Measurements from ENCODE around the gene CBX1. TPM values are rescaled to one million over a fixed set of nuclear protein-coding genes. Genes with fewer than 3 reads are reported as not detected.

Gene CBX1
- total and polyA plus RNA-seq, 2 of the 4 experiments (the other 2 are of a cell fraction): 35.0 to 54.9 TPM

DNA sequence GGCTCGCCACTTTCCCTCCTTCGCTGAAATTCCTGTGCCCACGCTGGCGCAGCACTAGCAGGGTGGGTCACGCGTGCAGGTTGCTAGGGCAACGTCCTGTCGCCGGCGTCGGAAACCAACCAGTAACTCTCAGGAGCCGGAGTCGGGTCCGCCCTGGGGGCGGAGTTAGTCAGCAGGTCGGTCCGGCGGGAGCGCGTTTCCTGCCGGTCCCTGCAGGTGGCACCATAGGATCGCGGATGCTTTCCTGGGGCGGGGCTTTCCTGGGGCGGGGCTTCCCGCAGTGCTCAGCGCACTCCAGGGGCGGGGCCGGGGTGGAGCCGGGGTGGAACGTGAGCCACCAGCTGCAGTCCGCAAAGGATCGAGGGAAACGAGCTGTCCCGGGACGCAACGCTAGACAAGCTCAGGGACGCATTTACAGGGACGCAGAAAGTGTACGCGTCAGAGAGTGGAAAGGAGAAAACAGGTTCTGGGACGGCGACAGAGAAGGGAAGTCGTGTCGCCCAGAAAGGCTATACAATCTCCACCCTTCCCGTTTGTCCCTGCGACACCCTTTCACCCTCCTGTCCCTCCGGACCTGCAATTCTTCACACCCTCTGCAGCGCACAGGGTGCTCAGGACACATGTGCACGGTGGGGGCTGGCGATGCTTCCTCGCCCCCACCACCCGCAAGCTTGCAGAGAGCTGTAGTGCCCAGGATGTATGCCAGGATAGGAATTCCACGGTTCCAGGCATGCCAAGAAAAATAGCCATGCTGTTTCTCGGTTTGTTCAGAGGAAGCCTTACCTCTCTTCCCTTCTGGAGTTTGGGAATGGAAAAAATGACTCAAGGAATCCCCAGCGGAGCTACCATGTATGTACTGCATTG is 76.0 kb downstream of the CBX1 start (continued):
- peak; percentile 86 for TF ChIP-seq MAZ (IDR thresholded peaks at IDR 0.05; ENCODE audit: borderline replicate concordance, low read depth, low read length)

DNA sequence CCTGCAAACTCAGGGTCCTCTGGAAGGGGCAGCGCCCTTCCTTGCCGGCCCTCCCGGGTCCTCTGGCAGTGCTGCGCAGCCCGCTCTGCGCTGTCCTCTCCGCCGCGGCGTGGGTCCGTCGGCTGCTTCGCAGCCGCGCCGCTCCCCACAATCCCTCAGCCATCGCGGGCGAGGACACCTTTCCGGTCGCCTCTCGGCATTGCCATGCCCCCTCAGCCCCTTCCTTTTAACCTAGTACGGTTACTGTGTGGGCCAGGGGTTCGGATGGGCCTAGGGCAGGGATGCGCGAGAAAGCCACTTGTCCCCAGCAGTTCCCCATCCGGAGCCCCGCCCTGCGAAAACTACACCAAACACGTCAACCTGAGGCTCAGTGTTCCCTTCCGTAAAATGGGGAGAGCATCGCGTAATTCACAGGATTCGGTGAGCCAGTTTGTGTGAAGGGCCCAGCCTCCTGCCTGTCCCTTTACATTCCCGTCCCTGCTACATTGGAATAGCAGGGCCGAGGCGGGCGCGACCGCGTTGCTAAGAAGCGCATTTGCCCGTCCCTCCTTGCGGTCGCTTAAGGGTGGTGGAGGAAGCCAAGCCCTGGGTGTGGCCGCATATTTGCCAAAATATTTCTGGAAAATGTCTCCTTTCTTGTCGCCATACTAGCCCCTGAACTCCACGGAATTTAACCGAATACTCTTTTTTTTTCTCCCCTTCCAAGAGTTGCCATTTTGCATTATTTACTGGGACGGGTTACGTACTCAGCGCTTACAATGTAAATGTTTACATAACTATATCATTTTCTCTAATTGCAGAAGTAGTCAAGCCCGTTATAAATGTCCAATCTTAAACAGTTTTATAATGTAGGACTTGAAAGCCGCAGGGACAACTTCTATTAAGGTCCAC is 76.9 kb downstream of the CBX1 start:
- Histone ChIP-seq H3K9me3 (ENCODE audit: control insufficient read depth, insufficient read depth, low read length) (no peaks in the 10 kb centered on the region), H3K4me3 (ENCODE audit: insufficient read depth, low read depth, low read length) (peak overlapping the region; percentile 33), H3K18ac (ENCODE audit: low read depth, low read length) (no peak overlapping the region), H2BK15ac (ENCODE audit: low read depth, low read length) (no peak overlapping the region), H2BK20ac (ENCODE audit: low read depth, low read length) (no peak overlapping the region), H3K9me1 (ENCODE audit: insufficient read depth, low read length) (no peaks in the 10 kb centered on the region), H3K4me2 (ENCODE audit: low read depth, low read length) (peak overlapping the region; percentile 83), H3K23ac (ENCODE audit: low read depth, low read length) (no peak overlapping the region; the same call in 1 of the 2 replicates), H3K14ac (replicated peaks; ENCODE audit: low read depth, low read length) (no peak overlapping the region), H3K27me3 (ENCODE audit: control insufficient read depth, insufficient read depth, low read length) (no peaks in the 10 kb centered on the region), H3K56ac (ENCODE audit: extremely low read depth, insufficient read depth, low read length) (no peak overlapping the region), H4K20me1 (ENCODE audit: insufficient read depth, low read length) (peaks cover 3% of the 10 kb centered on the region; the same call in 1 of the 2 replicates), H4K91ac (ENCODE audit: insufficient read depth, low read depth, low read length) (peak overlapping the region; percentile 28; the same call in 1 of the 2 replicates), H3K9ac (ENCODE audit: low read depth, low read length) (no peak overlapping the region), H4K5ac (ENCODE audit: low read depth, low read length) (no peak overlapping the region), H2AFZ (replicated peaks; ENCODE audit: low read length, poor library complexity) (peak overlapping the region; percentile 92), H4K8ac (ENCODE audit: low read depth in 2 of 2, low read length in 2 of 2) (peak overlapping the region in 1 of 2 experiments; percentile 42; a peak in 1 of 4 replicates), H3K79me1 (ENCODE audit: low read depth in 1 of 2, low read length in 2 of 2) (peaks cover 0 to 7% of the 10 kb centered on the region in 2 experiments; a peak in 1 of 4 replicates), H3K4me1 (ENCODE audit: control insufficient read depth, insufficient read depth, low read length) (peaks cover 18% of the 10 kb centered on the region), H2BK5ac (ENCODE audit: low read depth, low read length, poor library complexity, severe bottlenecking) (no peak overlapping the region), H2BK120ac (ENCODE audit: low read depth, low read length) (no peak overlapping the region), H2AK5ac (ENCODE audit: low read depth, low read length) (peak overlapping the region; percentile 22; the same call in 1 of the 2 replicates), H3K27ac (ENCODE audit: insufficient read depth, low read length) (no peak overlapping the region; the same call in 1 of the 2 replicates), H3K4ac (ENCODE audit: low read depth, low read length) (peak overlapping the region; percentile 27), H2AK9ac (replicated peaks; ENCODE audit: low read depth, low read length, poor library complexity) (peak overlapping the region; percentile 31), H3K36me3 (ENCODE audit: control insufficient read depth, insufficient read depth, low read length) (no peaks in the 10 kb centered on the region)
- CTCF ChIA-PET: interaction anchor here (0.6 to 3.4 kb wide), 10 partner anchors 23 to 599 kb away, joined by 3 to 18 read pairs (median 4); no protein-coding TSS in a partner anchor
- intact Hi-C loops (cut with micrococcal nuclease): loop anchor here (1.0 to 10.0 kb wide), 5 partner anchors 24 to 310 kb away; partner anchors contain the start of genes CBX1 and NFE2L1
- dilution Hi-C loops (cut with HindIII; ENCODE audit: low sequenced_read_pairs, unreplicated experiment): no loop called here
- TF ChIP-seq MAZ (IDR thresholded peaks at IDR 0.05; ENCODE audit: borderline replicate concordance, low read depth, low read length): no peak
- no peak for TF ChIP-seq SMC3 (IDR thresholded peaks at IDR 0.05; ENCODE audit: low read depth, low read length)
- peak; percentile 27 for TF ChIP-seq RCOR1 (IDR thresholded peaks at IDR 0.05; ENCODE audit: insufficient replicate concordance, low read length)
- TF ChIP-seq POLR2A (IDR thresholded peaks at IDR 0.05; ENCODE audit: low read depth, low read length): no peak
- WGBS, 2 experiments (ENCODE audit: extremely low coverage in 2 of 2, insufficient read length in 1 of 2): 4% methylated on average over 23 of the region's 54 CpGs; no CpG with 5 or more reads in 1 of the 2 experiments
- in situ Hi-C loops (cut with MboI; ENCODE audit: low sequenced_read_pairs): loop anchor here (5.0 to 10.0 kb wide), 2 partner anchors 103 to 570 kb away; partner anchors contain the start of genes HOXB3 and HOXB5
- BruUV-seq (replicated peaks): no TSS peak
- DNase-seq: no peak
- ATAC-seq (ENCODE audit: low read depth): peak; percentile 1
- POLR2A ChIA-PET (ENCODE audit: unreplicated experiment): no interaction called here
